HG03432 (cell line): ENCODE data around the gene GOLM1.

Source experiments
- ATAC-seq: cut with Tn5 transposase; IDR thresholded peaks from one replicate; pipeline ENCODE4 v1.9.1; 2021; ENCODE audit warnings: mild to moderate bottlenecking, moderate library complexity; ENCODE audit not compliant: unreplicated experiment

GOLM1 gene

GRCh38 chr9:85994191-85994590 is 105.2 kb downstream of the GOLM1 start:
- ATAC-seq = no peak

- no peak for ATAC-seq
These were observed 112.1 kb downstream of the GOLM1 start for GRCh38 chr9:85987236-85987635.

GRCh38 chr9:85984457-85984856 is 114.9 kb downstream of the GOLM1 start:
- no peak for ATAC-seq

DNA sequence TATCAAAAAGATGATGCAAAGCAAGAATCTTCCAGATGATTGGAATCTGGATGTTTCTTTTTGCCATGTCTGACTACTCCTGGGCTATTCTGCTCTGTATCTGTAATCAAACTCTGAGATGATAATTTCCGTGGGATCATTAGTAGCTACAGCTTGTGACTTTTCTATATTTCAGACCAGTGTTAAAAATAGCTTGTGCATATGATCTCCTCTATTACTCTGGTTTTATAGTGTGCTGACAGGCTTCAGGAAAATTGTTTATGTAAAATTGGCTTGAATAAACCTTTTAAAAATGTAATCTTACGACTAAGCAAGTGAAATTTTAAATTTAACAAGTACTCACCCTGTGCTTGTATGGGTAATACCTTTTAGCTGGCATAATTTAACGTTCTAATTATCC is 118.0 kb downstream of the GOLM1 start:
- no peak for ATAC-seq

GRCh38 chr9:85978496-85978895 is 120.9 kb downstream of the GOLM1 start:
- ATAC-seq = no peak
